ENCODE measurements around the gene MAP1LC3B2. TPM values are rescaled to one million over a fixed set of nuclear protein-coding genes. Genes with fewer than 3 reads are reported as not detected.

Gene MAP1LC3B2
- total RNA-seq, 6 donors from 2014 or later: 1.5 to 5.7 (median 2.5) TPM; not detected in 2

GRCh38 chr12:116535241-116535640, 23.9 kb upstream of the MAP1LC3B2 start:
- WGBS, 2 donors: 45 to 59% methylated on average over 5 of the region's 5 CpGs
- TF ChIP-seq POLR2A (IDR thresholded peaks at IDR 0.05) (no peak), EP300 (IDR thresholded peaks at IDR 0.05) (no peak), CTCF (IDR thresholded peaks at IDR 0.05) (no peak), POLR2AphosphoS5 (IDR thresholded peaks at IDR 0.05) (no peak)
- H3K4me3 ChIP-seq: no peak overlapping the region
- H3K9me3 ChIP-seq: no peaks in the 10 kb centered on the region
- DNase-seq: no peak
- no peak for ATAC-seq (ENCODE audit: low FRiP score in 2 of 2)
- H3K27me3 ChIP-seq: no peaks in the 10 kb centered on the region
- no peaks in the 10 kb centered on the region for H3K36me3 ChIP-seq
- peaks cover 30 to 45% (median 34%) of the 10 kb centered on the region in 4 donors for H3K4me1 ChIP-seq
- H3K27ac ChIP-seq: no peak overlapping the region

GRCh38 chr12:116537101-116537904, 21.9 kb upstream of the MAP1LC3B2 start:
- Histone ChIP-seq H3K36me3 (no peaks in the 10 kb centered on the region), H3K27me3 (no peaks in the 10 kb centered on the region), H3K4me3 (no peak overlapping the region), H3K4me1 (peaks cover 30 to 47% (median 35%) of the 10 kb centered on the region in 4 donors), H3K9me3 (no peaks in the 10 kb centered on the region), H3K27ac (no peak overlapping the region)
- no peak for TF ChIP-seq CTCF (IDR thresholded peaks at IDR 0.05)
- TF ChIP-seq EP300 (IDR thresholded peaks at IDR 0.05): no peak
- TF ChIP-seq POLR2A (IDR thresholded peaks at IDR 0.05): no peak
- 70 to 74% methylated on average over 14 to 15 of the region's 15 CpGs for WGBS, 2 donors
- DNase-seq: no peak
- ATAC-seq (ENCODE audit: low FRiP score in 2 of 2): no peak

GRCh38 chr12:116538076-116538591, 21.0 kb upstream of the MAP1LC3B2 start:
- Histone ChIP-seq H3K4me1 (peaks cover 26 to 49% (median 38%) of the 10 kb centered on the region in 4 donors), H3K36me3 (no peaks in the 10 kb centered on the region), H3K4me3 (no peak overlapping the region), H3K9me3 (no peaks in the 10 kb centered on the region), H3K27ac (no peak overlapping the region), H3K27me3 (no peaks in the 10 kb centered on the region)
- no peak for DNase-seq
- TF ChIP-seq CTCF (IDR thresholded peaks at IDR 0.05): no peak
- no peak for TF ChIP-seq EP300 (IDR thresholded peaks at IDR 0.05)
- TF ChIP-seq POLR2AphosphoS5 (IDR thresholded peaks at IDR 0.05): no peak
- TF ChIP-seq POLR2A (IDR thresholded peaks at IDR 0.05): no peak
- ATAC-seq (ENCODE audit: low FRiP score in 2 of 2): no peak
- 50 to 61% methylated on average over 1 of the region's 1 CpG for WGBS, 2 donors

GRCh38 chr12:116538682-116539305, 20.4 kb upstream of the MAP1LC3B2 start:
- H3K36me3 ChIP-seq: no peaks in the 10 kb centered on the region
- H3K27ac ChIP-seq: no peak overlapping the region
- no peak for ATAC-seq (ENCODE audit: low FRiP score in 2 of 2)
- H3K27me3 ChIP-seq: no peaks in the 10 kb centered on the region
- H3K9me3 ChIP-seq: no peaks in the 10 kb centered on the region
- TF ChIP-seq EP300 (IDR thresholded peaks at IDR 0.05) (no peak), POLR2A (IDR thresholded peaks at IDR 0.05) (no peak), POLR2AphosphoS5 (IDR thresholded peaks at IDR 0.05) (no peak), CTCF (IDR thresholded peaks at IDR 0.05) (no peak)
- H3K4me3 ChIP-seq: no peak overlapping the region
- DNase-seq: no peak
- WGBS, 2 donors: 58 to 61% methylated on average over 8 of the region's 8 CpGs
- peaks cover 19 to 43% (median 36%) of the 10 kb centered on the region in 4 donors for H3K4me1 ChIP-seq

Data from upper lobe of left lung (tissue), 6 donors.